HG03354 (cell line): ENCODE data around the gene SDF4.

Experiments
- ATAC-seq: cut with Tn5 transposase; IDR thresholded peaks from one replicate; pipeline ENCODE4 v1.9.1; 2021; ENCODE audit warnings: mild to moderate bottlenecking; ENCODE audit not compliant: unreplicated experiment, poor library complexity, severe bottlenecking

Gene SDF4

GRCh38 chr1:1244192-1244811 is 12.5 kb upstream of the SDF4 start:
- no peak for ATAC-seq

GRCh38 chr1:1243807-1244191 is 12.0 kb upstream of the SDF4 start:
- no peak for ATAC-seq

GRCh38 chr1:1243266-1243660 is 11.5 kb upstream of the SDF4 start:
- no peak for ATAC-seq

GRCh38 chr1:1242461-1243265 is 10.9 kb upstream of the SDF4 start:
- ATAC-seq: no peak

- ATAC-seq: no peak
Observed at GRCh38 chr1:1241588-1242219, 9.9 kb upstream of the SDF4 start.

- no peak for ATAC-seq
Observed at GRCh38 chr1:1240822-1241587, 9.2 kb upstream of the SDF4 start.

- no peak for ATAC-seq
Observed at GRCh38 chr1:1240348-1240732, 8.5 kb upstream of the SDF4 start.

GRCh38 chr1:1239614-1240347 is 8.0 kb upstream of the SDF4 start:
- no peak for ATAC-seq

GRCh38 chr1:1239227-1239613 is 7.4 kb upstream of the SDF4 start:
- ATAC-seq: no peak

GRCh38 chr1:1238702-1239178 is 6.9 kb upstream of the SDF4 start:
- ATAC-seq: no peak

- no peak for ATAC-seq
Observed at GRCh38 chr1:1237874-1238701, 6.3 kb upstream of the SDF4 start.

GRCh38 chr1:1236945-1237873 is 5.4 kb upstream of the SDF4 start:
- no peak for ATAC-seq

GRCh38 chr1:1236176-1236763 is 4.5 kb upstream of the SDF4 start:
- ATAC-seq: no peak

- ATAC-seq: no peak
Observed at GRCh38 chr1:1235016-1235744, 3.4 kb upstream of the SDF4 start.

GRCh38 chr1:1234180-1234808 is 2.5 kb upstream of the SDF4 start:
- ATAC-seq: no peak

- no peak for ATAC-seq
Observed at GRCh38 chr1:1233567-1233892, 1.7 kb upstream of the SDF4 start.
